Ovary (tissue), 3 donors: ENCODE measurements around the gene ADSL.

Source experiments
- CTCF ChIP-seq, 3 donors: fragments of 450-650 bp in 2 of 3; fragments of 200-600 bp in 1 of 3; IDR thresholded peaks; one replicate each; pipeline versions ENCODE4 v1.5.1 to v1.8.0; 2016 to 2022; ENCODE audit warnings: antibody characterized with exemption in 3 of 3, mild to moderate bottlenecking in 1 of 3
- POLR2A ChIP-seq: fragments of 450-650 bp; IDR thresholded peaks from one replicate; pipeline ENCODE4 v1.6.1; 2017; ENCODE audit warnings: antibody characterized with exemption, mild to moderate bottlenecking, moderate library complexity
- donor health status: DM: no; HTN: no; CAD: no.

- TF ChIP-seq CTCF (IDR thresholded peaks at IDR 0.05) = no peak
- TF ChIP-seq POLR2A = no peak
These were observed 34.2 kb upstream of the ADSL start for GRCh38 chr22:40312050-40312449.
